GM18909 (cell line): ENCODE measurements around the gene STAM.
A peak's percentile ranks its signal among the peaks of the same experiment; 100 is the strongest.
"Not testable (repeated sequence)": the region's sequence is repeated elsewhere in the genome, so short reads cannot be mapped to it uniquely, and the experiment has no call there.

Experiments used
- ATAC-seq: cut with Tn5 transposase; IDR thresholded peaks from one replicate; pipeline ENCODE4 v1.9.1; 2021; ENCODE audit warnings: mild to moderate bottlenecking; ENCODE audit not compliant: unreplicated experiment, poor library complexity

The STAM gene

DNA sequence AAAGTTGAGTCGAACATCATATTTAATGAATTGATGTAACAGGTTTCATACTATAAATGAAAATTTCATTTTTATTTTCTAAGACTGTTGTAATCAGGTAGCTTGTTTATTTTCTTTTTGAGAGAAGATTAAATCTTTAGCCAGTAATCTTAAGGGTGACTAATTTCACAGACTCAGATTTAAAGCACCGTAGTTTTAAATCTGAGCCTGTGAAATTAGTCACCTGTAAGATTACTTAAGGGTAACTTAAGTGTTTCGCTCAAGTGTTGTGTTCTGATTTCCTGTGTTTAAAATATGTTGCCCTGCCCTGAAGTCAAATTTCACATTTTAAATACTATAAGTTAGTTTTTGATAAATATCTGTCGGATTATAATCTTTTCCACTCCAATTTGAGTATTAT lies 72.2 kb downstream of the STAM start:
- ATAC-seq = no peak

DNA sequence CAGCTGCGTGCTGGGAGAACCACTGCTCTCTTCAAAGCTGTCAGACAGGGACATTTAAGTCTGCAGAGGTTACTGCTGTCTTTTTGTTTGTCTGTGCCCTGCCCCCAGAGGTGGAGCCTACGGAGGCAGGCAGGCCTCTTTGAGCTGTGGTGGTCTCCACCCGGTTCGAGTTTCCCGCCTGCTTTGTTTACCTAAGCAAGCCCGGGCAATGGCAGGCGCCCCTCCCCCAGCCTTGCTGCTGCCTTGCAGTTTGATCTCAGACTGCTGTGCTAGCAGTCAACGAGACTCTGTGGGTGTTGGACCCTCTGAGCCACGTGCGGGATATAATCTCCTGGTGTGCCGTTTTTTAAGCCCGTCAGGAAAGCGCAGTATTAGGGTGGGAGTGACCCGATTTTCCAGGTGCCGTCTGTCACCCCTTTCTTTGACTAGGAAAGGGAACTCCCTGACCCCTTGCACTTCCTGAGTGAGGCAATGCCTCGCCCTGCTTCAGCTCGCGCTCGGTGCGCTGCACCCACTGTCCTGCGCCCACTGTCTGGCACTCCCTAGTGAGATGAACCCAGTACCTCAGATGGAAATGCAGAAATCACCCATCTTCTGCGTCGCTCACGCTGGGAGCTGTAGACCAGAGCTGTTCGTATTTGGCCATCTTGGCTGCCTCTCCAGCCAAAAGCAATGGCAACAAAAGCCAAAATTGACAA lies 78.5 kb downstream of the STAM start:
- ATAC-seq = not testable (repeated sequence)

DNA sequence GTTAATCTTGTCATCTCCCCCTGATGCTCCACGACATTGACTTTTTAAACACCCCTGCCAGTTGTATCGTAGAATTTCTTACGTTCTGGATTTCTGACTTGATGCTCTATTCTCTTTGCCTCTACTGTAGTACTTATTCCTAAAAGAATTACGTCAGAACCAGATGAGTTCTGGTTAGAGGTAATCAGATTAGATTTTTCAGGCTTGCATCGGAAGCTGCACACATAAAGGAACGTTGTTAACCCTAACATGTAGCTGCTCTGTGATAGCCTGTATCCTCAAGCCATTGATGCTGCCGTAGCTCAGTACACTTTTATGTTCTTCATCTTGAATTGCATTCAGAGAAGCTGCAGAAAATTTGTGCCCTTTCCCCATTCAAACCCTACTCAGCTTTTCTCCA lies 81.8 kb downstream of the STAM start:
- ATAC-seq = no peak

DNA sequence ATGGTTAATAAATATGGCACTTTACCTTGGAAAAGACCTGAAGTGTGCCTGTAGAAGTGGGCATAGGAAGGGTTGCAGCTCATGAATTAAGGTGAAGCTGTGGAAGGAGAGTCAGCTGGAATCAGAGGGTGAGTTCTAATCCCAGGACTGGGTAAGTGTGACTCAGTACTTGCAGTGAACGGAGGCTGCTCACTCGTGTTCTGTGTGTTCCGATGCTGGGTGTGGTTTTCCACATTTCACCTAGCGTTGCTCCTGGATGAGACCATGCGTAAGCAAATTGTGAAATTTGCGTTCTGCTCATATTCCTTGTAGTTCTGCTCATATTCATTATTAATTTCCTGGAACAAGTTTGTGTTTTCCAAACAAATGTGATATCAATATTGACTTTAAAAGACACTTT lies 85.7 kb downstream of the STAM start:
- no peak for ATAC-seq

DNA sequence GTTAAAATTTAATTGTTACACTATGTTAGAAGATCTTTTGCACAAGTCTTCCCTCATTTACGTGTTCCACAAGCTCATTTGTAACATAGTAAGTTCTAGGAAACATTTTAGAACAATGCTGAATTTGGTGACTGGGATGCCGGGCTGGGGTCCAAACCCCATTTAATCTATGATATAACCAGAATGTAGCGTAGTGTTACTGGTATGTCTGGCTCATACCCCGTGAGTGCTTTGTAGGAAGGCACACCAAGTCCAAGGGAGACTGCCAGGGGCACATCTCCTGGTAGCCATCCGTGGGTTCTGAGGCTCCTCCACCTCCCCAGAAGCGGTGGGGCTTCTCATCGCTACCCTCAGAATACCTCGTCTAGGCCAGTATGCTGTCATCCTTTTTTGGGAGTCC lies 86.7 kb downstream of the STAM start:
- ATAC-seq = no peak

DNA sequence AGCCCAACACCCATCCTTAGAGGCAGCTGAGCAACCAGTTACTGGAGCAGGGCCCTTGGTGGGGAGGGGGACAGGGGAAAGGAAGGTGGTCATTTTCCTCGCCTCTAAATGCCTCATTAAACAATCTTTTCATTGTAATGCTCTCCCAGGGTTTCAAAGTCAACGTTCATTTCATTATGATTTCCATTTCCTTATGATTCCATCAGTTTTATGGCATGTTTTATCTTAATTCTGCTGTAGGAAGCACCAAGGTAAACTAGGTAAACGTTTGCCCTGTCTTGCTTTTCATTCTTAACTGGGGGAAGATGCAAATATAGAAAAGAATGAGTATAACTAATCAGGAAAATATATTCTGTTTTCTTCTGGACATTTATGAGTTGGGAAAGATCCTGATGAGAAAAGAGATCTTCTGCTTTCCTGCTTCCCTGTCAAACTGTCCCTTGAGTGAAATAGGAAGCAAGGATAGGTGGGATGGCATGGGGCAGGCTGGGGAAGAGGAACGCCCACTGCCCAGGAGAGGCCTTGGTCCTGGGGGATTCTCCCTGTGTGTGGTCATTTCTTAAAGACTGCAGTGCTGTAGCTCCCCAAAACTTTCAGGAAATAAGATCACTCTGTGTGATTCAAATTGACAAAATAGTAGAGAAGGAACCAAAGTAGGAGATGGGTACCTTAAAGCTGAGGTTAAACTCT lies 87.5 kb downstream of the STAM start:
- no peak for ATAC-seq

DNA sequence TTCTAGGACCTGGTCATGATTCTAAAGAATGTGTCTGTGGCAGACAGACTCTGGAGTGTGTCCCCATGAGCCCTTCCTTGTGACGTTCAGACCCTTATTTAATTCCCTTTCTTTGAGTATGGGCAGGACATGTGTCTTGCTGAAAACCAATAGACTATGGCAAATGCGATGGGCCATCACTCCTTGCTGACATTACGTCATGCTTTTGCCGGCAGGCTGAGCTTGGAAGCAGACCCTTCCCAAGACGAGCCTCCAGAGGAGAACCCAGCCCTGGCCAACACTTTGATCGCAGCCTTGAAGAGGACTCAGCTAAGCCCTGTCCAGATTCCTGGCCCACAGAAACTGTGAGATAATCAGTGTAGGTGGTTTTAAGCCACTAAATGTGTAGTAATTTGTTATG lies 89.7 kb downstream of the STAM start:
- no peak for ATAC-seq

DNA sequence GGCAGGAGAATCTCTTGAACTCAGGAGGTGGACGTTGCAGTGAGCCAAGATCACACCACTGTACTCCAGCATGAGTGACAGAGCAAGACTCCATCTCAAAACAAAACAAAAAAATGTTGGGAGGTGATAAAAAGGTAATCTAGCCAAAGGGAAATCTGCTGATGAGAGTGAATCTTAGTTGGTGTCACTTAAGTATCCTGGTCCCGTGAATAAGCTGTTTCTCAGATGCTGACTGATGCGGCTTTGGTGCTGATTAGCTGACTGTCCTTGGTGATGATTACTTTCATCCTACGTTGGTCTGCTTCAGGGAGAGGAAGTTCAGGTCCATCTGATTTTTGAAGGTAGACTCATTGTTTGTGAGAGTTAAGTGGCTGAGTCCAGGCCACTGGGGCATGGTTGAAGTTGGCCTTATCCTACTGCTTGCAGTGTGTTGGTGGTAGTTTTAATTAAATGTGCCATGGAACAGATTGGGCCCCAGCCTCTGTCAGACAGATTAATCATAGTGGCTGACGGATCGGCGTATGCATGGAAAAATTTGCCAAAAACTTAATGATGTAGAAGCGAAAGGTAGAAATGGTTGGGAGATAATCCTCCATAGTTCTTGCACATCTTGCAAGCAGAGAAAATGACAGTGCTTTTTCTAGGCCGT lies 90.6 kb downstream of the STAM start:
- ATAC-seq = no peak

DNA sequence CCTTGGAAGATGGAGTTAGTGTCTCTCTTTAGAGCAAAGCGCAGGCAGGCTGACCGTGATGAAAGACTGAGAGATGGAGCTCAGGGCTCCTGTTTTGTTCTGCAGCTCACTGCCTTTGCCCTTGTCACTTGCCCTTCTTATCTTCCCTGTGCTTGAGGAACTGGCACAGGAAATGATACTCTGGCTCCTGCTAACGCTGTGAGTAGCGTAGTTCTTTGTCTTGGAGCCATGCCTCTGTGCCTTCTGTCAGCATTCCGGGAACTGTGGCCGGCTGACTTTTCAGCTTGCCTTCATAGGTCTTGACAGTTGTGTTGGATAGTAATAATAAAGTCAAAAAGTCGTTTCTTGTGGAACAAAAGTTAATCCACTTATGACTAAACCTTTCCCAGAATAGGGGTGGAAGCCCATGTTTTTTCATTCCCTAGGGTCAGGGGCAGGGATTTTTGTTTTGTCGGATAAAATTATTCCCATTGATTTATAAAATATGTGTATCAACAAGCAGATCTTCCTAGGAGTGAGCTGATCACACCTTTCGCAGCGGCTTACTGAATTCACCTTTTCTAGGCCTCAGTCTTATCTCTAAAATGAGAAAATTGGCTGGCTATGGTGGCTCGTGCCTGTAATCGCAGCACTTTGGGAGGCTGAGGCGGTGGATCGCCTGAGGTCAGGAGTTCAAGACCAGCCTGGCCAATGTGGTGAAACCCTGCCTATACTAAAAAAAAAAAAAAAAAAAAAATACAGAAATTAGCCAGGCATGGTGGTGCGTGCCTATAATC lies 91.4 kb downstream of the STAM start:
- no peak for ATAC-seq

DNA sequence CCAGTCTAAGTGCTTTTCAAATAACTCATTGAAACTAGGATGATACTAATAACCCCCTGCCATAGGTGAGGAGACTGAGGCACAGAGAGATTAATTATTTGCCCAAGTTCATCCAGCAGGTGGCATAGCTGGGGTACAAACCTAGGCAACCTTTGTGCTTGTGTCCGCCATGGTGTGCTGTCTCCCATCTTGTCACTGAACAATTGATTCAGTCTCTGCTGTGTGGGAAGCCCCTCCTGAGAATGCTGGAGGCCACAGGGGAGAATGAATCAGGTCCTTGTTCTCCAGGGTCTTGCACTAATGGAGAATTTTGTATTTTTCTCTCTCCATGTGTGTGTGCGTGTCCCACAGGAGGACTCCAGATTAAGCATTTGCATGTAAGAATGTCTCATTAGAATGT lies 92.3 kb downstream of the STAM start:
- ATAC-seq = no peak

DNA sequence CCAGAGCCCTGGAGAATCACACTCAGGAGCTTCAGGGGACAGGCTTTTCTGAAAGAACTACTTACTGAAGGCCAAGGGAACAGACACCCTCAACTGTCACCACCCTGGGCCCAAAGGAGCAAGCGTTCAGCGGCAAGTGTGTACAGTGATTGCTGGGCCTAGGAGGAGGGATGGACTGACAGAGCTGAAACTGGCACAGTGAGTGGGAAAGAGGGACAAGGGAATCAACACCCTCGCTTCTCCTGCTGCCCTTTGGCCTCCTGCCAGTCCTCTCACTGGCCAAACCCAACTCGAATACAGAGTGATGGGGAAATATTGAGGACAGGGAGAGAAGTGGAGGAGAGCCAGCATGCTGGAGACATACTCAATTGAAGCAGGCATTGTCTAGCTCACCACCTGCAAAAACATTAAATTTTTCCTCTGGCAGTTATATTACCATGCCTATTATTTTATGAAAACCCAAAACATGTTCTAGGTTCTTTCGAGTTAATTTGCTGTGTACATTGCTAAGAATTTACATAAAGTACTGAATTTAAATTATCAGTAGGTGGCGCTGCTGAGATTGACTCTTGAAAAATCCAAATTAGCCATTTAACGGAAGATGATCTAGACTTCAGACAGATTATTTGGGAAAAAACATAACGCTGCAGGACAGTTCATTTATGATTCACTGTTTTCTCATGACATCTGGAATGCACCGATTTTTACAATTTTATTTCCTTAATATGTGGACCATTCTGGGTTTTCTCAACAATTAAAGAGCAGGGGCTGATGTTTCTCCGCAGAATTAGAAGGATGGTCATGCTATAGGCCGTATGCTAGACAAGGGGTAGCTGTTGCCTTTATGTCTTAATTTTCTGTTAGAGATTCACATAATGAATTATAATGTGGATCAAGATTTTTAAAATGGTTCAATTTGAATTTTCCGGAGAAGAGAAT lies 93.3 kb downstream of the STAM start:
- ATAC-seq = no peak

DNA sequence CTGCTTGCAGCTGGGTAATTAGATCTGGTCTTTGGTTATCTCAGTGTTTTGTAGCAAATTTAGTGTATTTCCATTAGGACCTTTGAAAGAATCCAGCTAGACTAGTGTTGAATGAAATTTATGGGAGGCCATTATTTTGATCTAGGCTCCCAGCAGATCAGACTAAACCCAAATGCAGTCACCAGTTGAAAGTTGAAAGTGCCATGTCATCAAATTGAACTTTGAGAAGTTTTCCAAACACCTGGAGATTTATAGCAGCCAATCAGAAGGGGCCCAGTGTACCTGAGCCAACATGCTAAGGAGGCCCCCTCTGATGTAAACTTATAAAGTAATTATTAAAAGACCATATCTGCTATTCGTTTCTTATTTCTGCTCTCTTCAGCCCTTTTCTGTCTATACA lies 96.7 kb downstream of the STAM start:
- ATAC-seq = no peak

DNA sequence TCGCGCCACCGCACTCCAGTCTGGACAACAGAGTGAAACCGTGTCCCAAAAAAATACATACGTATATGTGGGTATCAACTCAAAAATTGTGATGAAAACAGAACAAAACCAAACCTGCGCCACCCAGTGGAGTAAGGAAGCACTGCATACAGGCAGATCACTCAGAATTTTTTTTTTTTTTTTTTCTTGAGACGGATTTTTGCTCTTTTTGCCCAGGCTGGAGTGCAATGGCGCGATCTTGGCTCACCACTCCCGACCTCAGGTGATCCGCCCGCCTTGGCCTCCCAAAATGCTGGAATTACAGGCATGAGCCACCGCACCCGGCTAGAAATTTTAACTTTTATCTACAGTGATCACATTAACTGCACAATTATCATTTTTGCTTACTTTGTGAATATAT lies 99.0 kb downstream of the STAM start:
- peak; percentile 59 for ATAC-seq

DNA sequence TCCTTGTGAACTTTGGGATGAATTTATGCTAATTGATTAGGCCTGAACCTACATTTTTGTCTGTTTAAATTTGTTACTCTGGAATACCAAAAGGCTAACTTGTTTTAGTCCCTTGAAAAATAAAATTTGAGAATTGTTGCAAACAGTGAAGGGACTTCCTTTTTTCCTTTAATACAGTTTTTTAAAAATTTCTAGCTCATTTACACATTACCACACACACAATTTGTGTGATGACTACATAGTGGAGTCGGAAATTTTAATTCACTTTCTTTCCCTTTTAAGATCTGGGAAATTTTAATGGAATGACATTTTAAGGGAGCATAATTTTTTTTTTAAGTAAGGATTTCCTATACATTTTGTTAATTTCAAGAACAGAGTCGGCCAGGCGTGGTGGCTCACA lies 99.5 kb downstream of the STAM start:
- ATAC-seq = no peak

DNA sequence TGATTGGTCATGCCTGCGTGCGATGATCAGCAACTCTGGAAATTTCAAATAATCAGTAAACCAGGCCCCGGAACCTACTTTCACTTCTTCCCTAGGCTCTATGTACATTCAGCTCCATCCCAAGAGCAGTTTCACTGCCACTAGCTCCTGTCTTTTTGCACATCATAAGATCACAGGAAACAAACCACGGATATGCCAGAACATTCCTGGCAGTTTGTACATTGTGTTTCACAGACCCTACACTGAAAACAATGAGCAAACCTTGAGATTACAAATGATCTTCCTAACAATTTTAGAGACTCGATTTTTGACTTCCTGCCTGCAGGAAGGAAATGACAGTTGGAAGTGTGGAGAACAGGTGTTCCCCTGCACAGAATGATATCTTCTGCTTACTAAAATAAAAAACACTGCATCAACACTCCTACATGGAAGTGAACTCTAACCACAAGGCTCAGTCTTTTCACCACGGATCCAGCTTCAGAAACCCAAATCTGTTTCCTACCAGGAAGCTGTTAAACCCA lies 100.5 kb downstream of the STAM start:
- no peak for ATAC-seq

DNA sequence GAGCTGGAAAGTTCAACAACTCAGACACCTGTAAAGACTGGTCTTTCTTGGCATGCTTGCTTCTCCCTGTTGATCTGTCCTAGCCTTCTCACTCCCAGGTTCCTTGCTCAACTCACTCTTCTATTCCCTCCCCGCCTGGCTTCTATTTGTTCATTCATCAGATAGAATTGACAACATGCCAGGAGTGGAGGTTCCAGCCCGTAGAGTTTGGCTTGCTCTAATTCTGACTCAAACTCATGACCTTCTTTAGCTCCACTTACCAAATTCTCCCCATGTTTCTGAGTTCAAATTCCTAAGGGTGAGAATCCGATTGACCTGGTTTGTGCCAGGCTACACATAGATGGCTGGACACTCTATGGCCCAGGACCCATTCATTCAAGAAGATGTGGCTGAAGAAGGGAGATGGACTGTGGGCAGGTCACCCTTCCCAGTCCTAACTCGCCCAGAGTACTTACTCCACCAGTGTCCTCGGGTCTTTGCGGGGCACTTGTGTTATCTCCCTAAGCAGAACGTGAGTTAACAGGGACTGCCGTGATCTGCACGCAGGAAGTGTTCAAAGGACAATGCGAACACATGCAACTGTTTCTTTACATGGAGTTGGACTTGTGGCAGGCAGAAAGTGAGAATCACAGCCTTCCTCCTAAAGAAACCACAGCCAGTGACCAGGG lies 104.1 kb downstream of the STAM start:
- no peak for ATAC-seq

DNA sequence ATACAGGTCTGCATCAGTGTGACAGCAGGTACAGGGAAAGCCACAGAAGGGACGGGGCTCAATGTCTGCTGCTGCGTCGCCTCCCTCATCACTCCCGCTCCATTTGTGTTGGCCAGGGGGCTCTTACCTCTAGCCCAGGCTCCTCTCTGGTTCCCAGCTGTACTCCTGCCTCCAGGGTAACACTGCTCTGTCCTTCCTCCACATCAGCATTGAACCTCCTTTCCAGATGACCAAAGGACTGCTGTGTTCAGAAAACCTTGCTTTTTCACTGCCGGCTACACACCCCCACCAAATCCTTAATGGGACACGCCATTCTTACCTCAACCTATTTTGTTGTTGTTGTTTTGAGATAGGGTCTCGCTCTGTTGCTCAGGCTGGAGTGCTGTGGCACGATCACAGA lies 105.9 kb downstream of the STAM start:
- ATAC-seq = no peak

DNA sequence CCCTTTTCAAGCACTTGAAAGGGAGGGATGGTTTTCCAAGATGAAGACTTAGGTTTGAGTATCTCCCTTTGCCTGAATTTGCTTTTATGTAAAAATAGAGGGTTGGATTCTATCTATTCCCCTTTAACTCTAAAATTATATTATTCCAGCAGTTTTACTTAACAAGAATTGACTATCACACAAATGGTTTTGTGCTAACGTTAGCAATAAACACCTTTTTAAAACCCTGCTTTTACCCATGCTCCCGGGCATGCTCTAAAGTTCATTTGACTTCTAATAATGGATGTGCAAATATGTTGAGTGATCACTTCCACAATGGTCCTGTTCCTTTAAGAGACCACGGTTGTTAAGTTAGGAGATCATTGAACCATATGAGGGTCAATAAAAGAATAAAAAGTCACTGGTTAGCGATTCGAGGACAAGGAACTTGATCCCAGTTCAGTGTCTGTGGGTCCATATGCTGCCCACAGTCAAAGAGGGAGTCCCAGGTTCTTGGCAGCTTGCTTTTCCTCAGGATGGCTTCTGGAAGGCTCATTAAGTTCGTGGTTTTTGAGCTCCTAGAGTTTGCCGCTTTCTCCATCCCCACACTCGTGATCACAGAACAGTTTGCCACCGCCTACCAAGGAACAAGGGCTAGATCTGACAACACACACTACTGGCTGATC lies 108.0 kb downstream of the STAM start, which contains the start of gene TMEM236:
Gene TMEM236 (plus strand): TSS at position 421 of the 665 bp plus-strand sequence. CDS start 95 bp downstream, at position 516.
- ATAC-seq = no peak
